Gastrocnemius medialis (tissue), 4 donors: ENCODE results near the gene ARHGAP40. TPM values are rescaled to one million over a fixed set of nuclear protein-coding genes. Genes with fewer than 3 reads are reported as not detected.

Source experiments
- ATAC-seq, 2 donors: fragments of 150-250 bp; one replicate each; pipeline ENCODE4 v1.9.1; 2016
- DNase-seq, 2 donors: peaks; one replicate each; pipeline ENCODE4 v3.0.0-alpha.2; 2019
- H3K27ac ChIP-seq, 4 donors: fragments of 200-600 bp; sonication (generic); 1 replicate in 1 of 4; 2 replicates in 3 of 4; pipeline ENCODE4 v1.5.1; 2016 to 2018; ENCODE audit warnings: mild to moderate bottlenecking in 2 of 4, moderate library complexity in 1 of 4
- H3K27me3 ChIP-seq, 3 donors: fragments of 200-600 bp; sonication (generic) in 2 of 3; 1 replicate in 1 of 3; 2 replicates in 2 of 3; pipeline versions ENCODE4 v1.5.1 to v1.6.0; 2016 to 2019; ENCODE audit warnings: mild to moderate bottlenecking in 1 of 3, moderate library complexity in 1 of 3
- H3K36me3 ChIP-seq, 2 donors: fragments of 200-600 bp; sonication (generic) in 1 of 2; one replicate each; pipeline ENCODE4 v1.5.1; 2017 to 2018
- H3K4me1 ChIP-seq, 2 donors: fragments of 200-600 bp; sonication (generic) in 1 of 2; one replicate each; pipeline ENCODE4 v1.5.1; 2016 to 2017; ENCODE audit warnings: mild to moderate bottlenecking in 2 of 2
- H3K4me3 ChIP-seq, 4 donors: fragments of 200-600 bp; sonication (generic) in 3 of 4; 1 replicate in 1 of 4; 2 replicates in 3 of 4; pipeline ENCODE4 v1.5.1; 2016 to 2019; ENCODE audit warnings: mild to moderate bottlenecking in 2 of 4
- H3K9me3 ChIP-seq, 3 donors: fragments of 200-600 bp; sonication (generic) in 2 of 3; 1 replicate in 1 of 3; 2 replicates in 2 of 3; pipeline ENCODE4 v1.5.1; 2016 to 2019
- POLR2A ChIP-seq, 2 donors: fragments of 450-650 bp; IDR thresholded peaks; one replicate each; pipeline ENCODE4 v1.6.1; 2017; ENCODE audit warnings: antibody characterized with exemption in 2 of 2, mild to moderate bottlenecking in 2 of 2, moderate library complexity in 2 of 2
- in situ Hi-C, 4 donors: fragments of 200-750 bp; cut with MboI; loops; one replicate each; pipeline versions ENCODE4 v1.15.0 to v1.8.0; 2017; ENCODE audit warnings: low sequenced_read_pairs in 4 of 4
- intact Hi-C: fragments of 100-400 bp; cut with DNase I; formaldehyde crosslinking; loops from one replicate; pipeline ENCODE4 v1.15.1; 2023; ENCODE audit warnings: low total_unique reads
- total RNA-seq, 4 donors: library from RNA; depleted of rRNA; stranded (reverse); fragments of >200 nt; gene quantifications; one replicate each; pipeline versions ENCODE4 v1.1.0 to v1.2.3, GENCODE V29; 2016
- TF ChIP-seq, protein P1 (sequence below), 5 experiments: fragments of 450-650 bp in 3 of 5; fragments of 200-600 bp in 2 of 5; sonication (generic) in 2 of 5; IDR thresholded peaks in 4 of 5; conservative IDR thresholded peaks in 1 of 5; 1 replicate in 4 of 5; 2 replicates in 1 of 5; pipeline ENCODE4 v1.5.1; 2016 to 2019; ENCODE audit warnings: antibody characterized with exemption in 5 of 5, mild to moderate bottlenecking in 3 of 5, moderate library complexity in 3 of 5

Gene ARHGAP40
- total RNA-seq, 4 donors from 2014 or later = not detected

GRCh38 chr20:38612751-38613515 lies 11.3 kb downstream of the ARHGAP40 start:
- no peaks in the 10 kb centered on the region for H3K36me3 ChIP-seq
- no peak overlapping the region for H3K4me3 ChIP-seq
- in situ Hi-C loops (no loop called here), intact Hi-C loops (no loop called here)
- H3K27me3 ChIP-seq = peaks cover 0 to 4% (median 0%) of the 10 kb centered on the region in 3 donors
- no peaks in the 10 kb centered on the region for H3K9me3 ChIP-seq
- no peaks in the 10 kb centered on the region for H3K4me1 ChIP-seq
- no peak overlapping the region for H3K27ac ChIP-seq
- no peak for ATAC-seq
- DNase-seq = no peak
- TF ChIP-seq POLR2A (IDR thresholded peaks at IDR 0.05) = no peak
- TF ChIP-seq, protein P1, sequence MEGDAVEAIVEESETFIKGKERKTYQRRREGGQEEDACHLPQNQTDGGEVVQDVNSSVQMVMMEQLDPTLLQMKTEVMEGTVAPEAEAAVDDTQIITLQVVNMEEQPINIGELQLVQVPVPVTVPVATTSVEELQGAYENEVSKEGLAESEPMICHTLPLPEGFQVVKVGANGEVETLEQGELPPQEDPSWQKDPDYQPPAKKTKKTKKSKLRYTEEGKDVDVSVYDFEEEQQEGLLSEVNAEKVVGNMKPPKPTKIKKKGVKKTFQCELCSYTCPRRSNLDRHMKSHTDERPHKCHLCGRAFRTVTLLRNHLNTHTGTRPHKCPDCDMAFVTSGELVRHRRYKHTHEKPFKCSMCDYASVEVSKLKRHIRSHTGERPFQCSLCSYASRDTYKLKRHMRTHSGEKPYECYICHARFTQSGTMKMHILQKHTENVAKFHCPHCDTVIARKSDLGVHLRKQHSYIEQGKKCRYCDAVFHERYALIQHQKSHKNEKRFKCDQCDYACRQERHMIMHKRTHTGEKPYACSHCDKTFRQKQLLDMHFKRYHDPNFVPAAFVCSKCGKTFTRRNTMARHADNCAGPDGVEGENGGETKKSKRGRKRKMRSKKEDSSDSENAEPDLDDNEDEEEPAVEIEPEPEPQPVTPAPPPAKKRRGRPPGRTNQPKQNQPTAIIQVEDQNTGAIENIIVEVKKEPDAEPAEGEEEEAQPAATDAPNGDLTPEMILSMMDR (IDR thresholded peaks at IDR 0.05 in 4 of 5, conservative IDR thresholded peaks at IDR 0.05 in 1 of 5) = no peak

- TF ChIP-seq POLR2A (IDR thresholded peaks at IDR 0.05) = no peak
- TF ChIP-seq, protein P1 (IDR thresholded peaks at IDR 0.05 in 4 of 5, conservative IDR thresholded peaks at IDR 0.05 in 1 of 5) = no peak
- intact Hi-C loops = no loop called here
Measured at GRCh38 chr20:38615283-38615682, 13.7 kb downstream of the ARHGAP40 start.

DNA sequence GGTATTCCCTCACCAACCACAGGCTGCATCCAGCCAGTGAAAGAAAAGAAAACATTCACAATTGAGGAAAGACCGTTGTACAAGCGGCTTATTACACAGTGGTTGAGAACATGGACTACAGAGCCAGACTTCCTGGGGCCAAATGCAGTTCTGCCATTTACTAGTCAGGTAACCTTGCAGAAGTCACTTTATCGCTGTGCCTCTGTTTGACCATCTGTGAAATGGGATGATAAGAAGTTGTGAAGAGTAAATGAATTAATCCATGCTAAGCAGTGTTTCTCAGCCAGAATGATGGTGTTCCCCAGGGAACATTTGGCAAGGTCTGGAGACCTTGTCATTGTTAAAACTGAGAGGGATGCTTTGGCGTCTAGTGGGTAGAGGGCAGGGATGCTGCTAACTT lies 14.8 kb downstream of the ARHGAP40 start:
- no peaks in the 10 kb centered on the region for H3K36me3 ChIP-seq
- in situ Hi-C loops (no loop called here), intact Hi-C loops (no loop called here)
- ATAC-seq (no peak), DNase-seq (no peak)
- TF ChIP-seq, protein P1 (IDR thresholded peaks at IDR 0.05 in 4 of 5, conservative IDR thresholded peaks at IDR 0.05 in 1 of 5) = no peak
- no peak for TF ChIP-seq POLR2A (IDR thresholded peaks at IDR 0.05)
- H3K4me1 ChIP-seq = no peaks in the 10 kb centered on the region
- no peak overlapping the region for H3K27ac ChIP-seq
- peaks cover 0 to 11% (median 2%) of the 10 kb centered on the region in 3 donors for H3K27me3 ChIP-seq
- H3K9me3 ChIP-seq = no peaks in the 10 kb centered on the region
- H3K4me3 ChIP-seq = no peak overlapping the region

More at GRCh38 chr20:38615283-38615682, 13.7 kb downstream of the ARHGAP40 start:
- no peak overlapping the region for H3K27ac ChIP-seq
- DNase-seq = no peak
- H3K36me3 ChIP-seq = no peaks in the 10 kb centered on the region
- no peak overlapping the region for H3K4me3 ChIP-seq
- ATAC-seq = no peak
- H3K27me3 ChIP-seq = peaks cover 0 to 6% (median under 1%) of the 10 kb centered on the region in 3 donors
- H3K4me1 ChIP-seq = no peaks in the 10 kb centered on the region
- in situ Hi-C loops = no loop called here
- H3K9me3 ChIP-seq = no peaks in the 10 kb centered on the region

GRCh38 chr20:38617011-38617829 lies 15.6 kb downstream of the ARHGAP40 start:
- Histone ChIP-seq H3K4me3 (no peak overlapping the region), H3K27ac (no peak overlapping the region), H3K9me3 (no peaks in the 10 kb centered on the region), H3K4me1 (no peaks in the 10 kb centered on the region), H3K27me3 (peaks cover 0 to 11% (median 2%) of the 10 kb centered on the region in 3 donors), H3K36me3 (no peaks in the 10 kb centered on the region)
- DNase-seq = no peak
- intact Hi-C loops (no loop called here), in situ Hi-C loops (no loop called here)
- TF ChIP-seq, protein P1 (IDR thresholded peaks at IDR 0.05 in 4 of 5, conservative IDR thresholded peaks at IDR 0.05 in 1 of 5) = no peak
- no peak for TF ChIP-seq POLR2A (IDR thresholded peaks at IDR 0.05)
- ATAC-seq = no peak
